Activated T-helper 1 cell treated with anti-CD3 and anti-CD28 coated beads, Interleukin-2, amount 50 U/mL, for 16 hours (primary cell): Measurements from ENCODE around the gene RNF175.
"Not testable (repeated sequence)": the region's sequence is repeated elsewhere in the genome, so short reads cannot be mapped to it uniquely, and the experiment has no call there.

Experiments
- DNase-seq, 2 donors: peaks; one replicate each; pipeline ENCODE4 v3.0.0-alpha.2; 2020; ENCODE audit warnings: low read depth in 1 of 2, low spot score in 1 of 2

RNF175 gene

GRCh38 chr4:153684182-153684970, 75.4 kb downstream of the RNF175 start, which contains the start of gene TLR2:
TSS of gene TLR2 (plus strand) at chr4:153684280. CDS start at chr4:153702908, 18,628 bp downstream.
- DNase-seq, result peak; percentile 35 to 41

- DNase-seq, result no peak
Measured at GRCh38 chr4:153683763-153684181, 76.1 kb downstream of the RNF175 start.

- DNase-seq, result no peak
Measured at GRCh38 chr4:153679486-153679885, 80.3 kb downstream of the RNF175 start.

- no peak for DNase-seq
Measured at GRCh38 chr4:153676984-153677383, 82.8 kb downstream of the RNF175 start.

GRCh38 chr4:153676486-153676885, 83.3 kb downstream of the RNF175 start:
- no peak for DNase-seq

- no peak for DNase-seq
Measured at GRCh38 chr4:153669838-153670237, 90.0 kb downstream of the RNF175 start.

- DNase-seq, result no peak
Measured at GRCh38 chr4:153668647-153669046, 91.2 kb downstream of the RNF175 start.

- not testable (repeated sequence) for DNase-seq
Measured at GRCh38 chr4:153666505-153666904, 93.3 kb downstream of the RNF175 start.

GRCh38 chr4:153663667-153664066, 96.2 kb downstream of the RNF175 start:
- no peak for DNase-seq

GRCh38 chr4:153661908-153662307, 97.9 kb downstream of the RNF175 start:
- no peak for DNase-seq

GRCh38 chr4:153661215-153661822, 98.5 kb downstream of the RNF175 start:
- DNase-seq, result no peak
